B cell (primary cell): ENCODE results near the gene GABRD. TPM values are rescaled to one million over a fixed set of nuclear protein-coding genes. Genes with fewer than 3 reads are reported as not detected.

Experiments
- ATAC-seq: fragments of 200-7000 bp; cut with Tn5 transposase; one replicate; pipeline ENCODE4 v1.10.0; 2021; ENCODE audit warnings: low read depth, mild to moderate bottlenecking, moderate number of reproducible peaks, moderate library complexity
- CTCF ChIA-PET: fragments of 350-600 bp; sonication (Branson Sonifier 250); formaldehyde crosslinking; loops from one replicate; lab custom pipeline; 2021; ENCODE audit warnings: antibody characterized with exemption, inconsistent platforms; lab: Charles Lee
- POLR2A ChIA-PET: fragments of 350-600 bp; sonication (Branson Sonifier 250); formaldehyde crosslinking; loops from one replicate; lab custom pipeline; 2021; ENCODE audit warnings: antibody characterized with exemption; lab: Charles Lee
- DNase-seq: peaks from one replicate; pipeline ENCODE4 v3.0.0; 2013
- H2AFZ ChIP-seq: 2 replicates; pipeline ENCODE4 v1.6.1; 2012; ENCODE audit warnings: mild to moderate bottlenecking, low read depth, low read length; ENCODE audit not compliant: insufficient read depth, poor library complexity, severe bottlenecking
- H3K27ac ChIP-seq, 2 donors: 1 replicate in 1 of 2; 2 replicates in 1 of 2; pipeline ENCODE4 v1.5.1; 2012 to 2013; ENCODE audit warnings: low read length in 2 of 2, mild to moderate bottlenecking in 2 of 2, moderate library complexity in 1 of 2
- H3K27me3 ChIP-seq, 4 experiments: fragments of 200-600 bp in 1 of 4; sonication (generic) in 1 of 4; replicated peaks in 1 of 4; 1 replicate in 2 of 4; 2 replicates in 2 of 4; pipeline versions ENCODE4 v1.6.1 to v1.7.0; 2013 to 2016; ENCODE audit warnings: low read length in 3 of 4, mild to moderate bottlenecking in 2 of 4, mixed read lengths in 1 of 4, moderate library complexity in 1 of 4; ENCODE audit not compliant: insufficient read depth in 4 of 4, control insufficient read depth in 3 of 4; ENCODE audit errors: control extremely low read depth in 1 of 4
- H3K36me3 ChIP-seq, 2 experiments: replicated peaks in 1 of 2; 1 replicate in 1 of 2; 2 replicates in 1 of 2; pipeline versions ENCODE4 v1.6.1 to v1.7.1; 2013; ENCODE audit warnings: low read length in 1 of 2; ENCODE audit not compliant: insufficient read depth in 2 of 2, control insufficient read depth in 1 of 2; ENCODE audit errors: control extremely low read depth in 1 of 2, extremely low read depth in 1 of 2
- H3K4me1 ChIP-seq, 2 donors: fragments of 200-600 bp in 1 of 2; sonication (generic) in 1 of 2; 1 replicate in 1 of 2; 2 replicates in 1 of 2; pipeline versions ENCODE4 v1.5.1 to v1.6.1; 2013 to 2017; ENCODE audit warnings: low read length in 2 of 2; ENCODE audit not compliant: control insufficient read depth in 2 of 2, insufficient read depth in 2 of 2
- H3K4me2 ChIP-seq: replicated peaks from 2 replicates; pipeline ENCODE3; 2012; ENCODE audit warnings: mild to moderate bottlenecking, low read depth, low read length; ENCODE audit not compliant: poor library complexity, severe bottlenecking
- H3K4me3 ChIP-seq, 5 experiments: fragments of 200-600 bp in 1 of 5; sonication (generic) in 1 of 5; 1 replicate in 3 of 5; 2 replicates in 2 of 5; pipeline versions ENCODE4 v1.5.1 to v1.7.0; 2011 to 2016; ENCODE audit warnings: low read length in 4 of 5, mild to moderate bottlenecking in 4 of 5, low read depth in 2 of 5, control low read depth in 1 of 5, moderate library complexity in 1 of 5; ENCODE audit not compliant: insufficient read depth in 1 of 5; ENCODE audit errors: control extremely low read depth in 1 of 5, extremely low read depth in 1 of 5
- H3K79me2 ChIP-seq: fragments of 200-600 bp; sonication (generic); one replicate; pipeline ENCODE4 v1.6.0; 2016; ENCODE audit warnings: low read length; ENCODE audit not compliant: control insufficient read depth, insufficient read depth
- H3K9ac ChIP-seq: fragments of 200-600 bp; sonication (generic); 2 replicates; pipeline ENCODE4 v1.6.1; 2017; ENCODE audit warnings: mild to moderate bottlenecking, low read length, moderate library complexity
- H3K9me3 ChIP-seq, 3 donors: one replicate each; pipeline versions ENCODE4 v1.6.1 to v1.7.1; 2013; ENCODE audit warnings: low read length in 2 of 3; ENCODE audit not compliant: control insufficient read depth in 2 of 3, insufficient read depth in 1 of 3; ENCODE audit errors: control extremely low read depth in 1 of 3
- H4K20me1 ChIP-seq: 2 replicates; pipeline ENCODE4 v1.6.0; 2012; ENCODE audit warnings: mild to moderate bottlenecking, low read length; ENCODE audit not compliant: insufficient read depth, control insufficient read depth, poor library complexity, severe bottlenecking
- H3K27ac Mint-ChIP-seq: one replicate; pipeline ENCODE4 v1.8.0; 2021; ENCODE audit warnings: mixed read lengths
- H3K27me3 Mint-ChIP-seq: one replicate; pipeline ENCODE4 v1.8.0; 2021; ENCODE audit warnings: mixed read lengths
- H3K4me1 Mint-ChIP-seq: one replicate; pipeline ENCODE4 v1.8.0; 2021; ENCODE audit warnings: mixed read lengths
- H3K4me3 Mint-ChIP-seq: one replicate; pipeline ENCODE4 v1.8.0; 2021; ENCODE audit warnings: mixed read lengths
- H3K9me3 Mint-ChIP-seq: one replicate; pipeline ENCODE4 v1.8.0; 2022; ENCODE audit warnings: mixed read lengths; ENCODE audit not compliant: insufficient read depth
- EZH2 ChIP-seq: IDR thresholded peaks from 2 replicates; pipeline ENCODE4 v1.6.1; 2012; ENCODE audit warnings: borderline replicate concordance, low read depth, mild to moderate bottlenecking, moderate library complexity, low read length; ENCODE audit not compliant: insufficient read depth, poor library complexity, severe bottlenecking
- WGBS: methylation state at CpG from one replicate; pipeline ENCODE4 v1.1.5; 2013; ENCODE audit warnings: missing lambda C conversion rate; ENCODE audit not compliant: insufficient coverage; 5-methylcytosine and 5-hydroxymethylcytosine counted together
- intact Hi-C: fragments of 100-400 bp; cut with micrococcal nuclease; formaldehyde crosslinking; loops from one replicate; pipeline ENCODE4 v1.10.0; 2022
- polyA plus RNA-seq: library from polyadenylated mRNA; depleted of rRNA; stranded (reverse); fragments of >200 nt; gene quantifications from 2 replicates; pipeline ENCODE4 v1.2.3, GENCODE V29; 2012
- total RNA-seq, 2 donors: library from RNA; stranded (reverse); fragments of 120-200 nt in 1 of 2; gene quantifications; 1 replicate in 1 of 2; 2 replicates in 1 of 2; pipeline versions ENCODE4 v1.2.3 to v1.2.4, GENCODE V29; 2013 to 2022
- TF ChIP-seq, protein P1 (sequence below): fragments of 200-600 bp; IDR thresholded peaks from one replicate; pipeline ENCODE4 v1.8.0; 2022; ENCODE audit warnings: antibody characterized with exemption, mild to moderate bottlenecking

Gene GABRD
- total and polyA plus RNA-seq, 2 donors (not counting 1 experiment from before 2014, with no cell fraction given), result not detected

DNA sequence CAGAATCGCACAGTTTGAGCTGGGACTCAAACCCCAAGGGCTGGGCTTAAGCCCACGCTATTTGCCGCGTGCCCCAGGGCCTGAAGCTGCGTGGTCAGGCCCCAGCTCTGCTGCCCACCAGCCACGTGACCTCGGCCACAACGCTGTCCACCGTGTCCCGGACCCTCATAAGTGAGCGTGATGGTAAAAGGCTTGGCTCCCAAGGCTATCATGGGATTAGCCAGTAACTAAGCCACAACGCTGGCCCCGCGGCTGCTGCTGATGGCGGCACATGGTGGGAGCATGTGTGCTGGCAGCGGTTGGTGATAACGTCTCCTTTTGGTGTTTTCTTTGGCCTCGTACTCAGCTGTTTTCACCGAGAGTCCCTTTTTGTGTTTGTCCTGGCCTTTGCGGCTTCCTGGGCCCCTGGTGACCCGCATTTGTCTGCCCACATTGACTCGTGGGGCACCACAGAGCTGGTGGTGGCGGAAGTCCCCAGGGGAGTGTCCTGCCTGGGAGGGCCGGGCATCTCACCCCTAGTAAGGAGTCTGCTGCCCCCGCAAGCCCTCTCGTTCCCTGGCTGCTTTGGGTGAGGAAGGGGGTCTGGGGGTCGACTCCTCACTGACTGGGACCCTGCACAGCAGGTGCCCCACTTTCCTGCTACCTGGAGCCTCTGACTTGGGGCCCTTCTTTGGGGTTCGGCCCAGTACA, 60.4 kb downstream of the GABRD start:
- CTCF ChIA-PET, result interaction anchor here (0.7 kb wide), 1 partner anchor 60 kb away, joined by 3 read pairs; no protein-coding TSS in a partner anchor
- no peaks in the 10 kb centered on the region for H3K4me1 Mint-ChIP-seq

GRCh38 chr1:2080140-2080539, 61.0 kb downstream of the GABRD start:
- H2AFZ ChIP-seq, result no peak overlapping the region
- H3K79me2 ChIP-seq, result peaks cover 28% of the 10 kb centered on the region
- no peaks in the 10 kb centered on the region for H3K27me3 ChIP-seq
- ChIA-PET POLR2A (no interaction called here), CTCF (no interaction called here)
- intact Hi-C loops, result no loop called here
- no peak overlapping the region for H3K9ac ChIP-seq
- H3K36me3 ChIP-seq, result peaks cover 0 to 2% of the 10 kb centered on the region in 2 experiments
- Mint-ChIP-seq H3K4me1 (no peaks in the 10 kb centered on the region), H3K9me3 (peaks cover 12% of the 10 kb centered on the region), H3K27me3 (no peaks in the 10 kb centered on the region), H3K4me3 (no peak overlapping the region), H3K27ac (peak overlapping the region; percentile 7)
- H4K20me1 ChIP-seq, result peaks cover 18% of the 10 kb centered on the region
- no peak for TF ChIP-seq EZH2
- TF ChIP-seq, protein P1, sequence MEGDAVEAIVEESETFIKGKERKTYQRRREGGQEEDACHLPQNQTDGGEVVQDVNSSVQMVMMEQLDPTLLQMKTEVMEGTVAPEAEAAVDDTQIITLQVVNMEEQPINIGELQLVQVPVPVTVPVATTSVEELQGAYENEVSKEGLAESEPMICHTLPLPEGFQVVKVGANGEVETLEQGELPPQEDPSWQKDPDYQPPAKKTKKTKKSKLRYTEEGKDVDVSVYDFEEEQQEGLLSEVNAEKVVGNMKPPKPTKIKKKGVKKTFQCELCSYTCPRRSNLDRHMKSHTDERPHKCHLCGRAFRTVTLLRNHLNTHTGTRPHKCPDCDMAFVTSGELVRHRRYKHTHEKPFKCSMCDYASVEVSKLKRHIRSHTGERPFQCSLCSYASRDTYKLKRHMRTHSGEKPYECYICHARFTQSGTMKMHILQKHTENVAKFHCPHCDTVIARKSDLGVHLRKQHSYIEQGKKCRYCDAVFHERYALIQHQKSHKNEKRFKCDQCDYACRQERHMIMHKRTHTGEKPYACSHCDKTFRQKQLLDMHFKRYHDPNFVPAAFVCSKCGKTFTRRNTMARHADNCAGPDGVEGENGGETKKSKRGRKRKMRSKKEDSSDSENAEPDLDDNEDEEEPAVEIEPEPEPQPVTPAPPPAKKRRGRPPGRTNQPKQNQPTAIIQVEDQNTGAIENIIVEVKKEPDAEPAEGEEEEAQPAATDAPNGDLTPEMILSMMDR, result no peak
- H3K9me3 ChIP-seq, result peaks cover 0 to 53% (median 23%) of the 10 kb centered on the region in 3 donors
- H3K4me2 ChIP-seq, result no peak overlapping the region
- no peak overlapping the region for H3K4me3 ChIP-seq
- 98% methylated on average over 13 of the region's 16 CpGs for WGBS
- no peak for ATAC-seq
- no peaks in the 10 kb centered on the region for H3K4me1 ChIP-seq
- H3K27ac ChIP-seq, result no peak overlapping the region
- no peak for DNase-seq

More for the DNA sequence above, 60.4 kb downstream of the GABRD start:
- no peak overlapping the region for H3K4me2 ChIP-seq
- H3K4me1 ChIP-seq, result no peaks in the 10 kb centered on the region
- ATAC-seq, result no peak
- 96% methylated on average over 27 of the region's 28 CpGs for WGBS
- H4K20me1 ChIP-seq, result peaks cover 18% of the 10 kb centered on the region
- H3K27ac ChIP-seq, result no peak overlapping the region
- POLR2A ChIA-PET, result no interaction called here
- no peak for DNase-seq
- no peak overlapping the region for H3K4me3 Mint-ChIP-seq
- peaks cover 0 to 53% (median 23%) of the 10 kb centered on the region in 3 donors for H3K9me3 ChIP-seq
- H2AFZ ChIP-seq, result no peak overlapping the region
- H3K9ac ChIP-seq, result no peak overlapping the region
- intact Hi-C loops, result no loop called here
- no peak overlapping the region for H3K27ac Mint-ChIP-seq
- H3K4me3 ChIP-seq, result no peak overlapping the region
- TF ChIP-seq, protein P1, result no peak
- TF ChIP-seq EZH2, result no peak
- H3K9me3 Mint-ChIP-seq, result peaks cover 12% of the 10 kb centered on the region
- H3K27me3 ChIP-seq, result no peaks in the 10 kb centered on the region
- H3K79me2 ChIP-seq, result peaks cover 28% of the 10 kb centered on the region
- H3K27me3 Mint-ChIP-seq, result no peaks in the 10 kb centered on the region
- peaks cover 0 to 2% of the 10 kb centered on the region in 2 experiments for H3K36me3 ChIP-seq
